Pancreas (tissue), 10 donors: Measurements from ENCODE around the gene UBASH3B. TPM values are rescaled to one million over a fixed set of nuclear protein-coding genes. Genes with fewer than 3 reads are reported as not detected.

ENCODE experiments used
- ATAC-seq, 4 donors: fragments of 200-7000 bp; cut with Tn5 transposase; one replicate each; pipeline versions ENCODE4 v1.8.0 to v1.9.1; 2020; ENCODE audit warnings: mild to moderate bottlenecking in 4 of 4, moderate library complexity in 4 of 4
- DNase-seq, 6 donors: peaks; one replicate each; pipeline ENCODE4 v3.0.0-alpha.2; 2020
- FAIRE-seq: peaks from 2 replicates; lab custom pipeline; 2012; peaks lifted over from hg19 to GRCh38; lab: Jason Lieb, UNC
- H3K27ac ChIP-seq, 4 donors: fragments of 200-600 bp; sonication (generic); 1 replicate in 3 of 4; 2 replicates in 1 of 4; pipeline versions ENCODE4 v1.5.0 to v1.8.0; 2020
- H3K27me3 ChIP-seq, 4 donors: fragments of 200-600 bp; one replicate each; pipeline ENCODE4 v1.8.0; 2021
- H3K36me3 ChIP-seq, 3 donors: fragments of 200-600 bp; sonication (generic) in 1 of 3; one replicate each; pipeline versions ENCODE4 v1.5.0 to v1.8.0; 2020 to 2021
- H3K4me1 ChIP-seq, 3 donors: fragments of 200-600 bp; one replicate each; pipeline ENCODE4 v1.8.0; 2021
- H3K4me3 ChIP-seq, 4 donors: fragments of 200-600 bp; sonication (generic) in 2 of 4; one replicate each; pipeline versions ENCODE4 v1.5.0 to v1.8.0; 2020 to 2021
- H3K9me3 ChIP-seq, 4 donors: fragments of 200-600 bp; one replicate each; pipeline ENCODE4 v1.8.0; 2021
- WGBS, 2 donors: extraction: QIAGEN DNeasy Blood & Tissue Kit; methylation state at CpG; one replicate each; pipeline ENCODE4 v1.1.7; 2013; 5-methylcytosine and 5-hydroxymethylcytosine counted together
- intact Hi-C, 3 donors: fragments of 100-400 bp; cut with DNase I; formaldehyde crosslinking; loops; one replicate each; pipeline versions ENCODE4 v1.11.1 to v1.14.2; 2022
- polyA plus RNA-seq, 2 donors: library from polyadenylated mRNA; stranded (reverse); fragments of 200-250 nt; gene quantifications; one replicate each; pipeline ENCODE4 v1.2.3, GENCODE V29; 2013
- total RNA-seq, 6 donors: library from RNA; stranded (reverse); fragmentation: NEBNext Ultra II Directional in 4 of 6; extraction: Animal tissue kit (Norgen Biotek cat#: 25700) in 4 of 6; gene quantifications; one replicate each; pipeline versions ENCODE4 v1.2.1 to v1.2.4, GENCODE V29; 2021 to 2023
- TF ChIP-seq, protein P1 (sequence below), 4 donors: fragments of 200-600 bp; sonication (generic) in 3 of 4; IDR thresholded peaks; one replicate each; pipeline versions ENCODE4 v1.5.0 to v1.8.0; 2021; ENCODE audit warnings: antibody characterized with exemption in 4 of 4
- donor health status: healthy with polysubstance abuse.
- donor health status: DM: no; HTN: no; CAD: no; lungs with moderate emphysema.
- donor health status: DM: no; HTN: no; CAD: no.
- donor health status: control.
- donor health status: control.
- donor health status: Bipolar disorder and iron deficiency.
- donor health status: DM: yes; HTN: yes; CAD: no.
- donor health status: DM: no; HTN: no; CAD: no.
- donor health status: DM: no; HTN: no; CAD: no.
- donor health status: DM: yes; HTN: yes; CAD: no.

UBASH3B gene
- total and polyA plus RNA-seq, 8 donors = 0.56 to 5.8 (median 1.8) TPM

GRCh38 chr11:122791411-122791810 lies 135.9 kb downstream of the UBASH3B start:
- intact Hi-C loops = loop anchor here in 2 of 3 donors (10.0 kb wide), 2 partner anchors 53 to 63 kb away; no protein-coding TSS in a partner anchor
- DNase-seq (no peak), ATAC-seq (no peak), FAIRE-seq (no peak)
- Histone ChIP-seq H3K36me3 (no peaks in the 10 kb centered on the region), H3K27me3 (no peaks in the 10 kb centered on the region), H3K4me3 (no peak overlapping the region), H3K27ac (no peak overlapping the region), H3K4me1 (no peaks in the 10 kb centered on the region), H3K9me3 (no peaks in the 10 kb centered on the region)
- 89 to 94% methylated on average over 2 of the region's 2 CpGs for WGBS, 2 donors
- TF ChIP-seq, protein P1, sequence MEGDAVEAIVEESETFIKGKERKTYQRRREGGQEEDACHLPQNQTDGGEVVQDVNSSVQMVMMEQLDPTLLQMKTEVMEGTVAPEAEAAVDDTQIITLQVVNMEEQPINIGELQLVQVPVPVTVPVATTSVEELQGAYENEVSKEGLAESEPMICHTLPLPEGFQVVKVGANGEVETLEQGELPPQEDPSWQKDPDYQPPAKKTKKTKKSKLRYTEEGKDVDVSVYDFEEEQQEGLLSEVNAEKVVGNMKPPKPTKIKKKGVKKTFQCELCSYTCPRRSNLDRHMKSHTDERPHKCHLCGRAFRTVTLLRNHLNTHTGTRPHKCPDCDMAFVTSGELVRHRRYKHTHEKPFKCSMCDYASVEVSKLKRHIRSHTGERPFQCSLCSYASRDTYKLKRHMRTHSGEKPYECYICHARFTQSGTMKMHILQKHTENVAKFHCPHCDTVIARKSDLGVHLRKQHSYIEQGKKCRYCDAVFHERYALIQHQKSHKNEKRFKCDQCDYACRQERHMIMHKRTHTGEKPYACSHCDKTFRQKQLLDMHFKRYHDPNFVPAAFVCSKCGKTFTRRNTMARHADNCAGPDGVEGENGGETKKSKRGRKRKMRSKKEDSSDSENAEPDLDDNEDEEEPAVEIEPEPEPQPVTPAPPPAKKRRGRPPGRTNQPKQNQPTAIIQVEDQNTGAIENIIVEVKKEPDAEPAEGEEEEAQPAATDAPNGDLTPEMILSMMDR (IDR thresholded peaks at IDR 0.05) = no peak

- Histone ChIP-seq H3K4me3 (no peak overlapping the region), H3K4me1 (no peaks in the 10 kb centered on the region), H3K9me3 (no peaks in the 10 kb centered on the region), H3K36me3 (no peaks in the 10 kb centered on the region), H3K27ac (no peak overlapping the region), H3K27me3 (no peaks in the 10 kb centered on the region)
- FAIRE-seq (no peak), ATAC-seq (no peak), DNase-seq (no peak)
- TF ChIP-seq, protein P1 (IDR thresholded peaks at IDR 0.05) = no peak
- intact Hi-C loops = loop anchor here in 2 of 3 donors (10.0 kb wide), 2 partner anchors 53 to 63 kb away; no protein-coding TSS in a partner anchor
- WGBS, 2 donors = 78 to 85% methylated on average over 8 of the region's 8 CpGs
Observed at GRCh38 chr11:122791836-122792235, 136.3 kb downstream of the UBASH3B start.

DNA sequence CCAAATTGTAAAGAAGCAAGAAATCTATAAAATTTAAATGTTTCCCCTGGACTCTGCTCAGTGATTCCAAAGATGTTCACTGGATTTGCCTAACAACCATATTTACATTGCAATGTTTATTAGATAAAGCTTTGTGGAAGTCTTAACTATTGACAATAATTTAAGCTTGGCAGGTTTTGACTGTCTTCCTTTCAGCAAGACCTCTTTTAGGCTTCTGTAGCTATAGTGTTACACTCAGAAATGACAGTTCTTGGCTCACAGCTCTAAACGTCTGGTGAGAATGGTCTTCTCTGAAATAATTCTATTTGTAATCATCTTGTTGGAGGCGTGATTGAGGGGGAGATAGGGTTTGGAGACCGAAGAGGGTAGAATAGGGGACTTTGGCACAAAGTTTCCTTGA lies 138.0 kb downstream of the UBASH3B start:
- 33 to 59% methylated on average over 3 of the region's 3 CpGs for WGBS, 2 donors
- H3K4me1 ChIP-seq = no peaks in the 10 kb centered on the region
- no peak overlapping the region for H3K4me3 ChIP-seq
- TF ChIP-seq, protein P1 (IDR thresholded peaks at IDR 0.05) = no peak
- H3K36me3 ChIP-seq = no peaks in the 10 kb centered on the region
- intact Hi-C loops = loop anchor here in 2 of 3 donors (10.0 kb wide), 2 partner anchors 51 to 61 kb away; no protein-coding TSS in a partner anchor
- FAIRE-seq = no peak
- no peak overlapping the region for H3K27ac ChIP-seq
- ATAC-seq = no peak
- H3K9me3 ChIP-seq = no peaks in the 10 kb centered on the region
- H3K27me3 ChIP-seq = no peaks in the 10 kb centered on the region
- DNase-seq = no peak

- Histone ChIP-seq H3K36me3 (no peaks in the 10 kb centered on the region), H3K27me3 (no peaks in the 10 kb centered on the region), H3K4me1 (no peaks in the 10 kb centered on the region), H3K27ac (no peak overlapping the region), H3K4me3 (no peak overlapping the region), H3K9me3 (no peaks in the 10 kb centered on the region)
- no peak for DNase-seq
- intact Hi-C loops = loop anchor here in 2 of 3 donors (10.0 kb wide), 2 partner anchors 49 to 59 kb away; no protein-coding TSS in a partner anchor
- no peak for FAIRE-seq
- WGBS, 2 donors = 88 to 96% methylated on average over 5 of the region's 5 CpGs
- ATAC-seq = no peak
- TF ChIP-seq, protein P1 (IDR thresholded peaks at IDR 0.05) = no peak
Observed at GRCh38 chr11:122795307-122795706, 139.8 kb downstream of the UBASH3B start.

DNA sequence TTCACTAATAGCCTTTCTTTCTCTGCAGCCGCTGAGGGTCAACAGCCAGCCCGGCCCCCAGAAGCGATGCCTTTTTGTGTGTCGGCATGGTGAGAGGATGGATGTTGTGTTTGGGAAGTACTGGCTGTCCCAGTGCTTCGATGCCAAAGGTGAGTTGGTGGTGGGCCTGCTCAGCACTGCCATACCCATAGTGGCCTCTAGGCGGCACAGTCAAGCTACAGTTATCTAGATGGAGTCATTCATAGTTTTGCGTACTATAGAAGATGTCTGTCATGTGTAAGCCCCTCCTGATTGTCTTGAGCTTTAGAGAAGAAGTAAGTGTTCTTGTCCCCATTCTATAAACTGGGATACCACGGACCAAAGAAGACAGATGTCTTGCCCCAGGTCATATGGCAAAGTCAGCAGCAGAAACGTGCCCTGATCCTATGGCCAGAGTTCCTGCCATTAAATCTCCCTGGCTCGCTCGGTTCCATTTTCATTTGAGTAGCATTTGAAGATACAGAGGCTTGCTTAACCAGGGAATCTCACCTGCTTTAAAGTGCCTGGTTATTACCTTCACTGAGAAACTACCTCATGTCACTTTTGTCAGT lies 140.7 kb downstream of the UBASH3B start:
- no peak for FAIRE-seq
- 48 to 65% methylated on average over 11 of the region's 11 CpGs for WGBS, 2 donors

More for the DNA sequence above, 140.7 kb downstream of the UBASH3B start:
- TF ChIP-seq, protein P1 (IDR thresholded peaks at IDR 0.05) = peak; percentile 68 to 80 (median 73)
- H3K4me3 ChIP-seq = no peak overlapping the region
- DNase-seq = peak in 5 of 6 donors; percentile 8 to 78 (median 50)
- intact Hi-C loops = loop anchor here in 2 of 3 donors (10.0 kb wide), 2 partner anchors 49 to 59 kb away; no protein-coding TSS in a partner anchor
- no peaks in the 10 kb centered on the region for H3K9me3 ChIP-seq
- H3K36me3 ChIP-seq = no peaks in the 10 kb centered on the region
- no peaks in the 10 kb centered on the region for H3K27me3 ChIP-seq
- no peaks in the 10 kb centered on the region for H3K4me1 ChIP-seq
- ATAC-seq = peak in 3 of 4 donors; percentile 75 to 77 (median 77)
- H3K27ac ChIP-seq = no peak overlapping the region
